ENCODE data around the gene ZKSCAN8. TPM values are rescaled to one million over a fixed set of nuclear protein-coding genes. Genes with fewer than 3 reads are reported as not detected.

The ZKSCAN8 gene
- total RNA-seq, 2 donors from 2014 or later, result 29.0 to 41.6 TPM

DNA sequence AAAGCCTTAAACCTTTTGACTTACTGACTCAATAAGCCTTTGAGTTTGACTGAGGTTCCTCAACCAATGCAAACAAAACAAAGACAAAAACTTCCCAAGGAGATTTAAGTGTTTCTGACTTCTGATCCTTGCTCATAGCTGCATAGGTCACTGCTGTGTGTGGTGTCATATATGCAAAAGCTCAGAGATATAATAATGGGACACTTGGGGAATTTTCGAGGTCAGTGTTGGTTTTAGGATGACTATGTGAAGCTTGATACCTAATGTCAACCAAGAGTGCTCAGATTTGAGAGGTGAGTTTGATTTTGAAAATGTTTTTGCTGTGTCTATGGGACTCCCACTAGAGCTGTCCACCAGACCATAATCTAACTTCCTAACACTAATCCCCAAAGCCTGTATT is 26.2 kb downstream of the ZKSCAN8 start:
- no peak overlapping the region for H3K4me3 Mint-ChIP-seq
- 84 to 100% methylated on average over 1 of the region's 1 CpG for WGBS, 2 experiments (ENCODE audit: insufficient coverage in 1 of 2, insufficient read length in 1 of 2)
- no peak overlapping the region for H3K27ac Mint-ChIP-seq

DNA sequence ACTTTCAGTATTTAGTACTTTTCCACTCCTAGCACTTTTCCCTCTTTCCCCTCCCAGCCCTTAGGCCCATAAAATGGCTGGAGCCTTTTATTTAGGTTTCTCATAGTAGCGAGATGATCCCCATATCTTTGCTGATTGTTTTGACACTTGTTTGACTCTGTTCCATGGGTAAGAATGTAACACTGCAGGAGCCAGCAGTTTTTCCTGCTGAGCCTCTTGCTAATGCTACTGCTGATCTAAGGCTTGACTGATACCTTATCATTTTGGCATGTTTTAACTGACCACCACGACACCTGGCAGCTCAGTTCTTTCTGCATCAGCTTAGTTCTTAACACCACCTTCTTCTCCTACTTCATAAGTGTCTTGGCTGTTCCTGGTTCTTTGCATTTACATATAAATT is 29.6 kb downstream of the ZKSCAN8 start:
- Mint-ChIP-seq H3K27ac (peak overlapping the region; percentile 14), H3K4me1 (peaks cover 25% of the 10 kb centered on the region), H3K4me3 (no peak overlapping the region), H3K9me3 (peaks cover 15% of the 10 kb centered on the region), H3K27me3 (ENCODE audit: insufficient read depth) (peaks cover 60% of the 10 kb centered on the region), H3K36me3 (ENCODE audit: low read depth) (no peaks in the 10 kb centered on the region)
- no peaks in the 10 kb centered on the region for H3K36me3 ChIP-seq (ENCODE audit: control insufficient read depth, insufficient read depth, low read length)
- H3K9ac ChIP-seq (ENCODE audit: extremely low read depth, low read length, poor library complexity, severe bottlenecking), result no peak overlapping the region
- peaks cover 10% of the 10 kb centered on the region for H3K4me1 ChIP-seq (ENCODE audit: control insufficient read depth, insufficient read depth, low read length)
- H3K27ac ChIP-seq (ENCODE audit: low read depth, low read length), result no peak overlapping the region
- no peak overlapping the region for H3K4me3 ChIP-seq (ENCODE audit: low read length)
- 22 to 57% methylated on average over 1 to 2 of the region's 2 CpGs for WGBS, 2 experiments (ENCODE audit: insufficient coverage in 1 of 2, insufficient read length in 1 of 2)
- peak; percentile 70 for DNase-seq
- peaks cover 13% of the 10 kb centered on the region for H3K9me3 ChIP-seq (ENCODE audit: control insufficient read depth, low read length)
- peaks cover 26% of the 10 kb centered on the region for H3K27me3 ChIP-seq (ENCODE audit: control insufficient read depth, insufficient read depth, low read length, poor library complexity, severe bottlenecking)
- TF ChIP-seq, protein P1, sequence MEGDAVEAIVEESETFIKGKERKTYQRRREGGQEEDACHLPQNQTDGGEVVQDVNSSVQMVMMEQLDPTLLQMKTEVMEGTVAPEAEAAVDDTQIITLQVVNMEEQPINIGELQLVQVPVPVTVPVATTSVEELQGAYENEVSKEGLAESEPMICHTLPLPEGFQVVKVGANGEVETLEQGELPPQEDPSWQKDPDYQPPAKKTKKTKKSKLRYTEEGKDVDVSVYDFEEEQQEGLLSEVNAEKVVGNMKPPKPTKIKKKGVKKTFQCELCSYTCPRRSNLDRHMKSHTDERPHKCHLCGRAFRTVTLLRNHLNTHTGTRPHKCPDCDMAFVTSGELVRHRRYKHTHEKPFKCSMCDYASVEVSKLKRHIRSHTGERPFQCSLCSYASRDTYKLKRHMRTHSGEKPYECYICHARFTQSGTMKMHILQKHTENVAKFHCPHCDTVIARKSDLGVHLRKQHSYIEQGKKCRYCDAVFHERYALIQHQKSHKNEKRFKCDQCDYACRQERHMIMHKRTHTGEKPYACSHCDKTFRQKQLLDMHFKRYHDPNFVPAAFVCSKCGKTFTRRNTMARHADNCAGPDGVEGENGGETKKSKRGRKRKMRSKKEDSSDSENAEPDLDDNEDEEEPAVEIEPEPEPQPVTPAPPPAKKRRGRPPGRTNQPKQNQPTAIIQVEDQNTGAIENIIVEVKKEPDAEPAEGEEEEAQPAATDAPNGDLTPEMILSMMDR (conservative IDR thresholded peaks at IDR 0.05), result no peak

More for the DNA sequence above, 26.2 kb downstream of the ZKSCAN8 start:
- Mint-ChIP-seq H3K4me1 (peaks cover 25% of the 10 kb centered on the region), H3K36me3 (ENCODE audit: low read depth) (no peaks in the 10 kb centered on the region), H3K9me3 (no peaks in the 10 kb centered on the region), H3K27me3 (ENCODE audit: insufficient read depth) (peaks cover 60% of the 10 kb centered on the region)
- H3K9ac ChIP-seq (ENCODE audit: extremely low read depth, low read length, poor library complexity, severe bottlenecking), result no peak overlapping the region
- no peak for DNase-seq
- H3K4me1 ChIP-seq (ENCODE audit: control insufficient read depth, insufficient read depth, low read length), result peaks cover 10% of the 10 kb centered on the region
- H3K27me3 ChIP-seq (ENCODE audit: control insufficient read depth, insufficient read depth, low read length, poor library complexity, severe bottlenecking), result peaks cover 23% of the 10 kb centered on the region
- H3K36me3 ChIP-seq (ENCODE audit: control insufficient read depth, insufficient read depth, low read length), result no peaks in the 10 kb centered on the region
- peaks cover 5% of the 10 kb centered on the region for H3K9me3 ChIP-seq (ENCODE audit: control insufficient read depth, low read length)
- no peak overlapping the region for H3K4me3 ChIP-seq (ENCODE audit: low read length)
- TF ChIP-seq, protein P1 (conservative IDR thresholded peaks at IDR 0.05), result no peak
- no peak overlapping the region for H3K27ac ChIP-seq (ENCODE audit: low read depth, low read length)

DNA sequence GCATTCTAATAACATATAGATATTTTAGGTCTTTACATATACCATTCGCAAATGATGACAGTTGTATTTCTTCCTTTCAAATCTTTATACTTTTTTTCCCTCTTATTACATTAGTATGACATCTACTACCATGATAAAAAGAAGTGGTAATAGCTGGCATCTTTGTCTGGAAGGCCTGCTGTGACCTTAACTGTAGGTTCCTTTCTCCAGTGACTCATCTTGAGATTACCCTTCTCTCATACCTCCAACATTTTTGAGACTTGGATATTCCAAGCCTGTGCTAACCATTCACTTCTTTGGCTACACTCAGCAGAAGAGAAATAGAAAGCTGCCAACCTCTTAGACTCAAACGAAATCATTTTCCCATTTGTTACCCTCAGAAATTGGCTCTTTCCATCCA is 30.3 kb downstream of the ZKSCAN8 start:
- peaks cover 10% of the 10 kb centered on the region for H3K4me1 ChIP-seq (ENCODE audit: control insufficient read depth, insufficient read depth, low read length)
- Mint-ChIP-seq H3K4me1 (peaks cover 25% of the 10 kb centered on the region), H3K4me3 (no peak overlapping the region), H3K36me3 (ENCODE audit: low read depth) (no peaks in the 10 kb centered on the region), H3K27me3 (ENCODE audit: insufficient read depth) (peaks cover 60% of the 10 kb centered on the region), H3K9me3 (peaks cover 21% of the 10 kb centered on the region), H3K27ac (no peak overlapping the region)
- H3K9me3 ChIP-seq (ENCODE audit: control insufficient read depth, low read length), result peaks cover 16% of the 10 kb centered on the region
- no peak for DNase-seq
- TF ChIP-seq, protein P1 (conservative IDR thresholded peaks at IDR 0.05), result no peak
- H3K27me3 ChIP-seq (ENCODE audit: control insufficient read depth, insufficient read depth, low read length, poor library complexity, severe bottlenecking), result peaks cover 22% of the 10 kb centered on the region
- no peak overlapping the region for H3K4me3 ChIP-seq (ENCODE audit: low read length)
- 90% methylated on average over 2 of the region's 2 CpGs; no CpG with 5 or more reads in 1 of the 2 experiments for WGBS, 2 experiments (ENCODE audit: insufficient coverage in 1 of 2, insufficient read length in 1 of 2)
- H3K36me3 ChIP-seq (ENCODE audit: control insufficient read depth, insufficient read depth, low read length), result no peaks in the 10 kb centered on the region
- no peak overlapping the region for H3K27ac ChIP-seq (ENCODE audit: low read depth, low read length)
- no peak overlapping the region for H3K9ac ChIP-seq (ENCODE audit: extremely low read depth, low read length, poor library complexity, severe bottlenecking)

Data from endodermal cell (in vitro differentiated cells).